HG02852 (cell line): Measurements from ENCODE around the gene PCGF1.

ENCODE experiments used
- ATAC-seq: cut with Tn5 transposase; IDR thresholded peaks from one replicate; pipeline ENCODE4 v1.9.1; 2021; ENCODE audit warnings: mild to moderate bottlenecking, moderate library complexity; ENCODE audit not compliant: unreplicated experiment

PCGF1 gene

GRCh38 chr2:74515981-74516633, 8.6 kb upstream of the PCGF1 start:
- no peak for ATAC-seq

- no peak for ATAC-seq
Observed at GRCh38 chr2:74515271-74515980, 7.9 kb upstream of the PCGF1 start.

GRCh38 chr2:74514368-74515270, 7.1 kb upstream of the PCGF1 start, which contains the start of gene TLX2:
TSS of gene TLX2 (plus strand) at chr2:74514450. CDS start at chr2:74514807, 357 bp downstream.
- no peak for ATAC-seq

- no peak for ATAC-seq
Observed at GRCh38 chr2:74513605-74514367, 6.3 kb upstream of the PCGF1 start.

GRCh38 chr2:74512744-74513604, 5.5 kb upstream of the PCGF1 start:
- no peak for ATAC-seq

GRCh38 chr2:74511104-74511989, 3.9 kb upstream of the PCGF1 start:
- ATAC-seq = no peak

GRCh38 chr2:74510272-74510671, 2.8 kb upstream of the PCGF1 start:
- no peak for ATAC-seq

- peak; percentile 5 for ATAC-seq
Observed at GRCh38 chr2:74507926-74508520, 528 bp upstream of the PCGF1 start.

- ATAC-seq = no peak
Observed at GRCh38 chr2:74505448-74506246, 1.8 kb downstream of the PCGF1 start.

- no peak for ATAC-seq
Observed at GRCh38 chr2:74504591-74504990, 2.9 kb downstream of the PCGF1 start.

GRCh38 chr2:74503506-74504475, 3.7 kb downstream of the PCGF1 start:
- ATAC-seq = no peak

GRCh38 chr2:74502720-74503505, 4.6 kb downstream of the PCGF1 start:
- peak; percentile 32 for ATAC-seq

GRCh38 chr2:74502147-74502719, 5.3 kb downstream of the PCGF1 start:
- no peak for ATAC-seq

- no peak for ATAC-seq
Observed at GRCh38 chr2:74501335-74502071, 6.0 kb downstream of the PCGF1 start.

- ATAC-seq = no peak
Observed at GRCh38 chr2:74500578-74500946, 6.9 kb downstream of the PCGF1 start.
